KG1 (cell line): Measurements from ENCODE around the gene TRAPPC5.
A peak's percentile ranks its signal among the peaks of the same experiment; 100 is the strongest.

ENCODE experiments used
- DNase-seq: peaks from one replicate; lab custom pipeline; 2025; lab: John Stamatoyannopoulos, UW

Gene TRAPPC5

DNA sequence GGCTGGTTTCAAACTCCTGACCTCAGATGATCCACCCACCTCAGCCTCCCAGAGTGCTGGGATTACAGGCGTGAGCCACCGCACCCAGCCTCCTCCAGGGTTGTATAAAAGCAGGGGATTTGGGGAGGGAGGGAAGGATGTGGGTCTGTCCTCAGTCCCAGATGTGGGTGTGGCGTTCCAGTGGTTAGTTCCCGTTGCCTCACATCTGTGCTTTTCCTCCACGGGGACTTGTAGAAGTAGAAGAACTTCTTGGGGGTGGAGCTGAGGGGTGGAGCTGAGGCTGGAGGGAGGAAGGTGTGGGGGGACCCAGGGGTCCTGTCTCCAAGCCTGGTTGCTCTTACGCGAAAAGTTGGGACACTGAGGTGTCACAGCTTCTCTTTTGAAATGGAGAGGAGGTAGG lies 4.3 kb upstream of the TRAPPC5 start:
- DNase-seq = no peak

DNA sequence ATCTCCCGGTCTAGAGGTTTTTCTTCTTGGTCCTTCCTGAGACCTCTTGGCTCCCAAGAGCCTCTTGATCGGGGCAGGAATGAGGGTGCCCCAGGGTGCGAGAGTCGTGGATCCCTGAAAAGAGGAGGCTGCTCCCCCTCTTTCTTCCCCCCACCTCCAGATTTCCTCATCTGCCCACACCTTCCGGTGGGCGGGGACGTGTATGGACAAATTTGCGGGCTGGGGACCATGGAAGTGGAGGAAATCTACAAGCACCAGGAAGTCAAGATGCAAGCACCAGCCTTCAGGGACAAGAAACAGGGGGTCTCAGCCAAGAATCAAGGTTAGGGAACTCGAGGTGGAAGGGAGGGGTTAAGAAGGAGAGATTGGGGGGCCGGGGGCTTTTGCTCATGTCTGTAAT lies 3.8 kb upstream of the TRAPPC5 start, which contains the start of gene MCEMP1:
TSS of gene MCEMP1 (plus strand) at position 237 of the 400 bp plus-strand sequence. CDS start at position 268, 31 bp downstream.
- DNase-seq = no peak

DNA sequence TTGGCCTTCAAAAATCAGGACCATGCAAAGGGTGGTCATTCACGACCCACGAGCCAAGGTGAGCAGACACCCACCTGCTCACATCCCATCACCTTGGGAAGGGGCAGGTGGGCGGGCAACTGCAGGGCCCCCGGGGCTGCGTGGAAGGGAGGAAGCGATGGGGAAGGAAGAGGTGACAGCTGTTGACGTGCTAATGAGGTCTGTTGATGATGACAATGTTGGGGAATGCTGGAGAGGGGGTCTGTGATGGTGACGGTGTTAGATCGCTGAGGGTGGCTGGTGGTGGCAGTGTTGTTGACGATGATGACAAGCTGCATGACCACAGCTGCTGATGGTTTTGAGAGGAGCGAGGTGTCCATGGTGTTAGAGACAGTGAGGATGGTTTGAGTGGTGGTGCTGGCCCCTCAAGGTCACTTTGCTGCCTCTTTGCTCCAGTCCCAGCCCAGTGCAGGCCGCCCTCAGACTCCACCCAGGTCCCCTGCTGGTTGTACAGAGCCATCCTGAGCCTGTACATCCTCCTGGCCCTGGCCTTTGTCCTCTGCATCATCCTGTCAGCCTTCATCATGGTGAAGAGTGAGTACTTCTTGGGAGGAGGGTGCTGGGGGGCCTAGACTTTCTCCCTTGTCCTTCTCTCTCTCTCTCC lies 2.8 kb upstream of the TRAPPC5 start:
- no peak for DNase-seq

DNA sequence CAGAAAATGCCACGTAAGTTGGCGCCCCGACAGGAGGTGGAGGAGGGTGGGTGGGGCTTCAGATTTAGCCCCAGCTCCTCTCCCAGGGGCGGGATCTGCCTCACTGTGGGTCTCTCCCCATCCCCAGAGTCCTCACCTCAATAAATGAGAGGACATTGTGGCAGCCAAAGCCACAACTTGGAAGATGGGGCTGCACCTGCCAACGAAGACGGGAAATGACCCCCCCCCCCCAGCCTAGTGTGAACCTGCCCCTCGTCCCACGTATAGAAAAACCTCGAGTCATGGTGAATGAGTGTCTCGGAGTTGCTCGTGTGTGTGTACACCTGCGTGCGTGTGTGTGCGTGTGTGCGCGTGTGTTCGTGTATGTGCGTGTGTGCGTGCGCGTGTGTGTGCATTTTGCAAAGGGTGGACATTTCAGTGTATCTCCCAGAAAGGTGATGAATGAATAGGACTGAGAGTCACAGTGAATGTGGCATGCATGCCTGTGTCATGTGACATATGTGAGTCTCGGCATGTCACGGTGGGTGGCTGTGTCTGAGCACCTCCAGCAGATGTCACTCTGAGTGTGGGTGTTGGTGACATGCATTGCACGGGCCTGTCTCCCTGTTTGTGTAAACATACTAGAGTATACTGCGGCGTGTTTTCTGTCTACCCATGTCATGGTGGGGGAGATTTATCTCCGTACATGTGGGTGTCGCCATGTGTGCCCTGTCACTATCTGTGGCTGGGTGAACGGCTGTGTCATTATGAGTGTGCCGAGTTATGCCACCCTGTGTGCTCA lies 1.5 kb upstream of the TRAPPC5 start:
- DNase-seq = no peak

DNA sequence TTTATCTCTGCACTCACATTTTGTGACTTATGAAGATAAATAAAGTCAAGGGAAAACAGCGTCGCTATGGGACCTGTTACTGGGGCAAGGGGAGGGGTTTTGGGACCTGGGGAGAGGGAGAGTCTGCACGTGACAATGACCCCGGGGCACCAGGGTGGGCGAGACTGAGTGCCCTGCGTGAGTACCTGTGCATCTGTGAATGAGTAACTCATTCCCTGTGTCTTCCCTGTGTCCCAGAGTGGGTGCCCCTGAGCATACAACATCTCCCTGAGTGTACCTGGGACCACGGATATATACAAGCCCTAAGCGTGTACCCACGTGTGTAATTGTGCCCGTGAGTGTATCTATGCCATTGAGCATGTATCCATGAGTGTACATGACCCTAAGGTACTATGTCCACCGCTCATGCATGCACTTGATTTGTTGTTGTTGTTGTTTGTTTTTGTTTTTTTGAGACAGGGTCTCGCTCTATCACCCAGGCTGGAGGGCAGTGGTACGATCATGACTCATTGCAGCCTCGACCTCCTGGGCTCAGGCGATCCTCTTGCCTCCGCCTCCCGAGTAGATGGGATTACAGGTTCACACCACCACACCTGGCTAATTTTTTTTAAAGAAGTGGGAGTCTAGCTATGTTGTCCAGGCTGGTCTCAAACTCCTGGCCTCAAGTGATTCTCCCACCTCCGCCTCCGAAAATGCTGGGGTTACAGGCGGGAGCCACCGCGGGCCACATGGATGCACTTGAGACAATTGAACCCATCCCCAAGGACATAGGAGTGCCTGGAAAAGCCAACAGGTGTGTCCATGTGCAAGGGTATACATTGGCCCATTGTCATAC lies 645 bp upstream of the TRAPPC5 start:
- DNase-seq = no peak

DNA sequence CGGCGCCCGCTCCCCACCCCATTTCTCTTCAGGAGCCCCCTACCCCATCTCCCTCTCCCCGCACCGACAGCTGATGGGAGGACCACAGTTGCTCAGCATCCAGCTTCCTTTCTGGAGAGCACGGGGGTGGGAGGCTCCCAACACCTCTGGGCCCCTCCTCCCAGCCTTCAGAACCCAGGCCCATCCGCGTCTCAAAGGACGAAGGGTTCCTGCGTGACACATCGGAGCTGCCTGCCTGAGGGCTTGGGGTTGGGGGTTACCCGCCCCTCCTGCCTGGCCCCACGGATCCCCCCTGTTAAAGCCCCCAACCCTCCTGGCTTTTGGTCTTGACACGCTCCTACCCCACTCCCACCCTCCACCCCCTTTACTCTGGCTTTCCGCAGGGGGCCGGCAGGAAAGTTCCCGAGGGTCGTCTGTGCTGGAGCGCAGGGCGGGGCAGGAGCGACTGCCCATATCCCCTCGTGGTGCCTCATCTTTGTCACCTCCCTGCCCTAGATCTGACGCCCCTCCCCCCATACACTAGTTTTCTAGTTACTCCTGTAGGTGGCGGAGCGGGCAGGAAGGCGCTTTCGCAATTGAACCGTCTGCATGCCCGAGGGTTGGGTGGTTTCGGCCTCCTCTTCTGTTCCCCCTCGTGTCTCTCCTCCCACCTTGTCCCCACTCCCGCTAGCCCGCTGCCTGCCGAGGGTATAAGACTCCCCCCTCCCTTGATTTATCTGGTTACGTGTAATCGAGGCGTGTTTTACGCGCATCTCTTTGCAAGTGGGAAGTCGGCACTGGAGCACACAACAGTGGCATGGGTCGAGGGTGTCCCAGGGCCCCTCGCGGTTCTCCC lies 924 bp downstream of the TRAPPC5 start:
- DNase-seq = peak; percentile 93

DNA sequence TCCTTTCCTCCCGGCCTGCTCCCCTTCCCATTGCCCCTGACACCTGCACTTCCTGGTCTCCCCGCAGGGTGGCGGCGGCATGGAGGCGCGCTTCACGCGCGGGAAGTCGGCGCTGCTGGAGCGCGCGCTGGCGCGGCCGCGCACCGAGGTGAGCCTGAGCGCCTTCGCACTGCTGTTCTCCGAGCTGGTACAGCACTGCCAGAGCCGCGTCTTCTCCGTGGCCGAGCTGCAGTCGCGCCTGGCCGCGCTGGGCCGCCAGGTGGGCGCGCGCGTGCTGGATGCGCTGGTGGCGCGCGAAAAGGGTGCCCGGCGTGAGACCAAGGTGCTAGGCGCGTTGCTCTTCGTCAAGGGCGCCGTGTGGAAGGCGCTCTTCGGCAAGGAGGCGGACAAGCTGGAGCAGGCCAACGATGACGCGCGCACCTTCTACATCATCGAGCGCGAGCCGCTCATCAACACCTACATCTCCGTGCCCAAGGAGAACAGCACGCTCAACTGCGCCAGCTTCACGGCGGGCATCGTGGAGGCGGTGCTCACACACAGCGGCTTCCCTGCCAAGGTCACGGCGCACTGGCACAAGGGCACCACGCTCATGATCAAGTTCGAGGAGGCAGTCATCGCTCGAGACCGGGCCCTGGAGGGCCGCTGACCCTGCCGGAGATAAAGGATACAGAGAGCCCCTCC lies 1.7 kb downstream of the TRAPPC5 start:
- DNase-seq = no peak

DNA sequence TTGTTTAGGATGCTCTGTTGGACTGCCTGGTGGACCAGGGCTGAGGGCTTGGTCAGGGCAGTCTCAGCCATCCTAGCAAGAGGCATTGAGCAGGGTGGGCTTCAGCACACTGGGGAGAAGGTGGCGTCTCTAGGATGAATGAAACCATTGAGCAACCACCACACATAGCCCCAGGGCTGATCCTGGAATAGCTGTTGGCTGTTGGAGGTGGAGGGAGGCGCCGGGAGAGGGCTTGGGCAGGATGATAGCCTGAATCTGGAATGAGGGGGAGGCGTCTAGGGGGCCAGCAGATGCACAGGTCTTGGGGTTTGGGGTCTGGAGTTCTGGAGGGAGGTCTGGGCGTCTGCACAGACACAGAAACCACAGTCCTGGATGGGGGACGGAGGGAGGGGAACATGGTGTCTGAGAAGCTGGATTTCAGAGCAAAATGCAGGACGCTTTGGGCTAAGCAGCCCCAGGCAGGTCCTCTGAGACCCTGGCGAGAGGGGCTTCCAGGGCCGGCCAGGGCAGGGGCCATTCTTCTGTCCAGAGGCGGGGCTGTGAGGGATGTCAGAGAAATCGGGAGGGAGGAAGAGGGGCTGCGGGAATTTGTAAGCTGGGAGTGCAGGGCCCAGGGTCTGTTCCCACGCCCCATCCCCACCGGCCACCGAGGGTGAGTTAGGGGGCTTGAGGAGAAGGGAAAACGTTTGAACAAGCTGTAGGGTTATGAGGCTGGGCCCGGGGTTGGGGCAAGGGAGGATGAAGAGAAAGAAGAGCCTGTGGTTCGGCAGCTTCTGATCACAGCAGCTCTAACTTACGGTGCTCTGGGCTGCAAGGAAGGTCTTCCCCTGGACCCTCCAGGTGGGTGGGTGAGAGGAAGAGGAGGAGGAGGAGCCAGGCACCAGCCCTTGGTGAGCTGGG lies 5.2 kb downstream of the TRAPPC5 start:
- DNase-seq = no peak

DNA sequence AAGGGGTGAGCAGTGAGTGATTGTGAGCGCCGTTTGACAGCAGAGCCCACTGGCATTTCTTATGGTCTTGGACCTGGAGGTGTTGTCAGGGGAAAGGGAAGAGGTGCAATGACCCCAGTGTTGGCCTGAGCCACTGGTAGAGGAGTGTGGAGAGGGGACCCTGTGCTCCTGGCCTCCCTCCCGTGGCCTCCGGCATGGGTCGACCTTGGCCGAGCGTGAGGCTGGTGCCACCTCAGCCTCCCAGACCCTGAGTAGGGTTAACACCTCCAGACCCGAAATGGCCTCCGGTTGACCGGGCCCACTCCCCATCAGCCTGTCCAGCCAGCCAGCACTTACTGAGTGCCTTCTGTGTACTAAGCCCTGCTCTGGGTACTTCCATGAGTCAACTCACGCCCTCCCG lies 6.5 kb downstream of the TRAPPC5 start:
- DNase-seq = no peak

DNA sequence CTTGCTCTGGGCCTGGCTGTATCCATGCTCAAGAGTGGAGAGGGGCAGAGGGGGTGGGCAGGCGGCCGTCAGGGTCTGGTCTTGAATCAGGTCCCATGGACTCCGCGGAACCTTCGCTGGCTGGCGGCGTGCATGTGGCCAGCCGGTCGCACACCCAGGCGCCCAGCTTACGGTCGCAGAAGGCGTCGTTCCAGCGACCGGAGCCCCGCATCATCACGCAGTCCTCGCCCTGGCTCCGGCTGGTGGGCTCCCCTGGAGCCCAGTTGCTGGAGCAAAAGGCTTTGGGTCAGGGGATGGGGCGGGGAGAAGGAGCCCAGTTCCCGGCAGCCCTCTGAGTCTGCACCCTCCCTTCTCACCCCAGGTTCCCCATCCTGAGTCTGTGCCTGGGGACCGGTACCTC lies 8.5 kb downstream of the TRAPPC5 start:
- DNase-seq = no peak

DNA sequence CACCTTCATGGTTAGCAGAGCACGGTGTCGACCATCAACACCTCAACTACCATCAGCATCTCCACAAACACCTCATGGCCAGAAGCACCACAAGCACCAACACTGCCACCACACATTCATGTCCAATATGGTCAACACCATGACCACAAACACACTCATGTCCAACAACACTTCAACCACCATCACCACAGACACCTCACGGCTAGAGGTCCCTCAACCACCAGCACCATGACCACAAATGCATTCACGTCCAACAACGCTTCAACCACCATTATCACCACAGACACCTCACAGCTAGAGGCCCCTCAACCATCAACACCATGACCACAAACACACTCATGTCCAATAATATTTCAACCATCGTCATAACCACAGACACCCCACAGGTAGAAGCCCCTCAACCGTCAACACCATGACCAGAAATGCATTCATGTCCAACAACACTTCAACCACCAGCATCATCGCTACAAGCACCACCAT lies 10.2 kb downstream of the TRAPPC5 start:
- DNase-seq = no peak

DNA sequence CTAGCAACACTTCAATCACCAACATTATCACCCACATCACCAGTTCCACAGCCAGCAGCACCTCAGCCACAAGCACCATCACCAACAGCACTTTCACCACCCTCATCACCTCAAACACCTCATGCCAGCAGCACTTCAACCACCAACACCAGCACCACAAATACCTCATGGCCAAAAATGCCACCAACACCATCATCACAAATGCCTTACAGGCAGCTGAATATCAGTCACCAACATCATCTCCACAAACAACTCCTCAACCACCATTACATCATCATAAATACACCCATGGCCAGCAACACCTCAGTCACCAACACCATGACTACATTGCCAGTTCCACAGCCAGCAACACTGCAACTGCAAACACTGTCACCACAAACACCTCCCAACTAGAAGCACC lies 10.9 kb downstream of the TRAPPC5 start:
- DNase-seq = no peak

DNA sequence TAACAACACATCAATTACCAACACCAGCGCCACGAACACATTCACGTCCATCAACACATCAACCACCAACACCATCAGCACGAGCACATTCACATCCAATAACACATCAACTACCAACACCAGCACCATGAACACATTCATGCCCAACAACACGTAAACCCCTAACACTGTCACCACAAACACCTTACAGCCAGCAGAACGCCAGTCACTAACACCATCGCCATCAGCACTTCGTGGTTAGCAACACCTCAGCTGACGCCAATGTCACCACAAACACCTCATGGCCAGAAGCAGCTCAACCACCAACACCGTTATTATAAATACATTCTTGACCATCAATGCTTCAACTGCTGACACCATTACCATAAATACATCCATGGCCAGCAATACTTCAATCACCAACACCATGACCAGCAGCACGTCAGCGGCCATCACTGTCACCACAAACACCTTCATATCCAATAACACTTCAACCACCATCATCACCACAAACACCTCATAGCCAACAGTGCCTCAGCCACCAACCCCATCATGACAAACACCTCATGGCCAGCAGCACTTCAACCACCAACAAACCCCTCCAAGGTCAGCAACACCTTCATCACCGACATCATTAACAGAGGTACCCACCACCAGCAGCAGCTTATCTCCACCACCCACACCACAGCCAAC lies 11.9 kb downstream of the TRAPPC5 start:
- no peak for DNase-seq

DNA sequence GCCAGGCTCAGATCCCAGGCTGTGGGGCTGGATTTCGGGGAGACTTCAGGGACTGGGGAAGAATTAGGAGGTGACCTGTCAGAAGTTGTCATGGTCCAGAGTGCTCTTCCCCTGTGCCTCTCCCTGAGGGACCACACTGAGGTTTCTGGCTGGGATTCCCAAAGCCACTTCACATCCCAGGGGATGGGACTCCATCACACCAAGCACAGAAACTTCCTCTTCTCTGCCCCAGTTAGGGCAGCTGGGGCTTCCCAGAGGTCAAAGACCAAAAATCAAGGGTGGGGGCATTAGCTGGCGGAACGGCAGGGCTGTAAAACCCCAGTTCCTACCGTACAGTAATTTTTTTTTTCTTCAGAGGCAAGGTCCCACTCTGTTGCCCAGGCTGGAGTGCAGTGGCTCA lies 13.9 kb downstream of the TRAPPC5 start:
- no peak for DNase-seq

DNA sequence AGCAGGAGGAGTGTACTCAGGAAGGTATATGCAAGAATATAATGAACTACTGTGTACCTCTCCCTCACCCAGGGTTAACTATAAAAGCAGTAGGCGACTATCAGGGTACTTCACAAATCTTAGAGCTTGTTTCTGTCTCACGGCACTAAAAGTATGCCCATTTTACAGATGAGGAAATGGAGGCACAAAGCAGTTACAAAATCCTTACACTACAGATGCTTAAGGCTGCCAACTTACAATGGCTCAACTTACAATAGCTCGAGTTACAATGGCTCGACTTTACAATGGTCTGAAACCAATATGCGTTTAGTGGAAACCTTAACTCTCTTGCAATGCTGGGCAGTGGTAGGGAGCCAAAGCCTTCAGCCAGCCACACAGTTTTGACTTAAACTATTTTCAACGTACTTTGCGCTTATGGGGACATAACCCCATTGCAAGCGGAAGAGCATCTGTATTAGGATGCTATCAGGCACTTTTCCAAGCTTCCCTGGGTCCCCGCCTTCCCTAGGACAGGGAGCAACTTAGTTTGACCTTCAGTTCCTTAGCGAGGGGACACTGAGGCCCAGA lies 17.2 kb downstream of the TRAPPC5 start:
- DNase-seq = no peak

DNA sequence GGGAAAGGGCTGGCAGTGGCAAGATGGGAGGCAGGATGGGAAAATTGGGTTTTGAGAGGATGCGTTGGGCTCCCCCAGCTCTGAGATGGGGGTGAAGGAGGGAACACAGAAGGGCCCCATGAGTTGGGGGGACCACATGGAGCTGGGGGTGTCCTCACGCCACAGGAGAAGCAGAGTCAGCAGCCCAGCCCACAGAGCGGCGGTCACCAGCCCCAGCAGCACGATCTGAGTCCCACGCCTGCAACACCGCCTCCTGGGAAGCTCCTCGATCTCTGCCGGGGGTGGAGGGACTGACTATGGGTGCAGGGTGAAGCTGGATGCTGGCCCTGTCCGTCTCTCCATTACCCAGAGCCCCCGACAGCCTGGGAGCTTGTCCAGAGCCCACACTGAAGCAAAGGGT lies 17.9 kb downstream of the TRAPPC5 start:
- DNase-seq = no peak

DNA sequence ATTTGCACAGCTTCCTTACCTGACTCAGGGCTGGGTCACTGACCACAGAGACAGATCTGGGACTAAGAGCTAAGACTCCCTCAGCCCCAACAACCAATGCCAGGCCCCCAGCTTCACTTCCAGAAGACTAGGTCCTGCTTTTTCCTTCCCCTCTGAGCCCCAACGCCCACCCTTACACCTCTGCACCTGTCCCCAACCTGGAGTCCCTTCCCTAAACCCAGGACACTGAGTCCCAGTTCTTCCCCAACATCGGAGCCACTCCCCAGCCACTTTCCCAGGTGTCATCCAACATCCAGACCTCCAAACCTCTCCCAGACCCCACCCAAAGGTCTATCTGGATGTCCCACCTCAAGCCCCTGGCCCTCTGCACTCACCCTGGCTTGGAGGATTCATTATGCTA lies 18.4 kb downstream of the TRAPPC5 start:
- no peak for DNase-seq

DNA sequence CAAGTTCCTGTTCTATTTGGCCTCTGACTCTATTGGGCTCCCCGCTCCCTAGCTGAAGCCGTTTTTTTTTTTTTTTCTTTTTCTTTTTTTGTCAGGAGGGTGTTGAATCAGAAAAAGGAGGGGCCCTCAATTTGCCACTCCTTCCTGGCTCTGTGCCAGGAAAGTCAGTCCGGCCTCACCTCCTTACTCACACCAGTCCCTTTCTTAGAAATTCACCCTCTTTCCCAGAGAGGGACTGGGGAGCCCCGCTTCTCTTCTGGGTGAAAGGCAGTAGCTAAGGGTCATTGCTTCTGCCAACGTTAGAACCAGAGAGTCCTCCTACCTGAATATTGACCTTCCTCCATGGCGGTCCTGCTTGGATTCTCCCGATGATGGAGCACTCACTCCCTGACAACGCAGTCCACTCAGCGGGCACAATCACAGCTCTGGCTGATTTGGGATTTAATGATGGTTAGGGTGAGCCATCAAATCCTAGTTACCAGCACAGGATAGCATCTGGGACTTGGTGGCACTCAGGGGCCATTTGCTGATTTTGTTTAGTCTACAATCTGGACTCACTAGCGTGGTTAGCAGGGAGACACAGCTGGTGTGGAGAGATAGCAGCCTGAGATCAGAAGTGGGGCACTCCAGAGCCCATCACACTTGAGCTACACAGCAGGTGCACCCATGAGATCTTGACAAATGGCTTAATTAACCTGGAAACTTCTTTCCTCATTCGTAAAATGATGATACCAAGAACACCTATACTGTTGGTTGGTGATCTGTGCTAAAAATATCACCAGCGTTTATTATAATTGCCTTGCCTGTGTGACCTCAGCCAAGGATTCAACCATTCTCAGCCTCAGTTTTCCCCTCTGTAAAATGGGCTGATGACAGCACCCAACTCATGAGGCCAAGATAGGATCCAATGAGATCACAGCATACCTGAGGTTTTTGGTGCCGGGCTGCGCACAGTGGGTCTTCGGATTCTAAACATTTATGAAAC lies 19.1 kb downstream of the TRAPPC5 start:
- no peak for DNase-seq
